ENCODE data around the gene ADCY9.

GRCh38 chr16:4137438-4137837, 21.2 kb upstream of the ADCY9 start:
- no peak for TF ChIP-seq CTCF (conservative IDR thresholded peaks at IDR 0.05)
- no peak for TF ChIP-seq EZH2 (IDR thresholded peaks at IDR 0.05; ENCODE audit: low read depth)

All from PC-9 (cell line).